Stimulated activated CD4-positive, alpha-beta T cell treated with anti-CD3 and anti-CD28 coated beads, Interleukin-1b, Interleukin-23, amount 100 ng/mL, for 4 hours (primary cell): ENCODE results near the gene SLC17A1.

Source experiments
- DNase-seq, 2 donors: peaks; one replicate each; pipeline ENCODE4 v3.0.0-alpha.2; 2020; ENCODE audit warnings: low read depth in 2 of 2

SLC17A1 gene

DNA sequence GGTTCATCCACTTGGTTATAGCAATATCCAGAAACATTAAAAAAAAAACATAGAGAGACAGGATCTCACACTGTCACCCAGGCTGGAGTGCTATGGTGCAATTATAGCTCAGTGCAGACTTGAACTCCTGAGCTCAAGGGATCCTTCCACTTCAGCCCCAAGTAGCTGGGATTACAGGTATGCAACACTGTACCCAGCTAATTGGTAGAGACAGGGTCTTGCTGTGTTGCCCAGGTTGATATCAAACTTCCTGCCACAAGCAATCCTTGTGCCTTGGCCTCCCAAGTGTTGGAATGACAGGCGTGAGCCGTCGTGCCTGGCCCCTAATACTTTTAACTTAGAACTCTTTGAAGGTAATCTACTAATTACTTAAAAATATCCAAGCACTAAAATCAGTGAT, 818 bp upstream of the SLC17A1 start:
- no peak for DNase-seq

DNA sequence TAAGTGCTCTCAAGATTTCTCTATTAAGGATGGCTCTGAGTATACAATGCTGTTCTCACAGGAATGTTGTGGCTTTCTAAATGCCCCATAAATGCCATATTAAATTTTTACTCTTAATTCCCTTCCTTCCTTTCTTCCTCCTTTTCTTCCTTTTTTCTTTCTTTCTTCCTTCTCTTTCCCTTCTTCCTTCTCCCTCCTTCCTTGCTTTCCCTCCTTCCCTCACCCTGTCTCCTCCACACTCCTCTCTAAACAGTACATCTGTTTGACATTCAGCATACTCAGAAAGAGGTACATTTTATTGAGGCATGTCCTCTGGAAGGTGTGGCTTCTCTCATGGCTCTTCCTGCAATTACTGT, 433 bp upstream of the SLC17A1 start:
- DNase-seq: no peak

DNA sequence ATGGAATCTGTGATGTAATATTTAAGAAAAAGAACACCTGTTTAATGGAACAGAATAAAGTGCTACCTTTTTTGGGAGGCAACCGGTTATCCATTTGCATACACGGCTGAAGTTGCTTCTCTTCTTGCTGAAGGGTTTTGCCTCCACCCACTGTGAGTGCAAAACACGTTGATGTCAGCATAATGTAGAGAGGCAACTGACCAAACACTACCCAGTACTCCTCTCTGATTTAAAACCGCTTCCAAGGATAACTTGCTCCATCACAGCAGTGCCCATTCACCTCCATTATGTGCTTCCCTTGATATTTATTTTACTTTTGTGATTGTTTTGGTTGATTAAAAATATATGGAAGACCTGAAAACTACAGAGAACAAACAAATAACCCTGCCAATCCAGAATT, 1.4 kb downstream of the SLC17A1 start:
- no peak for DNase-seq

DNA sequence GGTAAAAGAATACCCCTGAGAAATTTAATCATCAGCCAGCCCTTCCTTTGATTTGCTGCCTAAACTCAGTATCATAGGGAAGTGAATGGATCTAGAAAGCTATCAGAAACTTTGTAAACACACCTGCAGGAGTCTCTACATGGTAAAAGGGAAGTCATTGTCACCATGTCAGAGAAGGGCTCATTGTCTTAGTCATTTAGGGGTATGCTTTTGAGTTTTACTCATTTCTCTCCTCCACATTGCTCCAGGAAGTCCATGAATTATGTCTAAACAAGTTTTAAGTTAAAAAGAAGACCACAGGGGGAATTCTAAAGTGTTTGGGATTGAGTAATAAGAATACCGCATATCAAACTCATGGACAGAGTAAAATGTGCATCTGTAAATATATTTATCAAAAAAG, 2.5 kb downstream of the SLC17A1 start:
- no peak for DNase-seq

DNA sequence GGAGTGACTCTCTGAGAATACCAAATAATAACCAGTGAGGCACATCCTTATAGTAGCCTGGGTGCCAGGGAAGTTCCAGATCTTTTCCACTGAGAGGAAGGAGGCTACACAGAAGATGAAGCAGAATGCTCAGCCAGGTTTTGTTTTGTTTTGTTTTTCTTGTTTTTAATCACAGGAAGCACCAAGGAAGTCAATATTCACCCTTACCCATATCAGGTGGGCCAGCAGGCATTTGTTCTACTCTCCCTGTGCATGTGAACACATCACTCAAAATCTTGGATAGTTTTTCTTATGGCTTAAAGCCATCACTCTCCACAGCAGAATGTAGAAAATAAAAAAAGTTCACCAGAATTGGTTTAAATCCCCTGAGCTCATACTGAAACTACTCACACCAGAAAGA, 10.5 kb downstream of the SLC17A1 start:
- no peak for DNase-seq

DNA sequence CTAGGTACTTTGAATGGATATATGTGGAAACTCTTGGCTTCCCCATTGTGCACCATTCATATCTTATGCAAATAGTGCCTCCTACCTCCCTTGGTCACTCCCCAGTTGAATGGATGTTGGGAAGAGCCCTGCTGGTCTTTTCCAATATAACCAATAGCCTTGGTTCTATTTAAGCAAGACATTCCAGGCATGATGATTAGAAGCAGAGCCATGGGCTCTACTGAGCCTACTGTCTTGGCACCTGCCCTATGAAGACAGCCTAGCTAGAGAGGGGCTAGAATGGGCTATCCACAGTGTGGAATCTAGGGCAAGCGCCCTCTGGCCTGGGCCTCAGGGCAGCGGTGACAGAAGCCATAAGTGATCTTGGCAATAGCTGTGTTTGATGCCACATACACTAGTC, 15.6 kb downstream of the SLC17A1 start:
- no peak for DNase-seq

DNA sequence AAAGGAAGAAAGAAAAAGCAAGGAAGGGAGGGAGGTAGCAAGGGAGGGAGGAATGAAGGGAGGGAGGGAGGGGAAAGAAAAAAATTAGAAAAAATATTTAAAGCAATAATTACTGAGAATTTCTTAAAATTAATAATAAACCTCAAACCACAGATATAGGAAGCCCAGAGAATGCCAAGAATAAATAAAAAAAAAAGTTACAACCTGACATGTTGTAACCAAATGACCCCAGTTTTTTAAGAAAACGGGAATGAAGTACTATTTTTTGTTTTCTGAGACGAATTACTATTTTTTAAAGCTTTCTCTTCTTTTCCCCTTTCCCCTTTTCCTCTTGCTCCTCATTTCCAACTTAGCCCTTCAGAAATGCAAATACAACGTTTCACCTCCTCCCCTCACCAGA, 16.7 kb downstream of the SLC17A1 start:
- no peak for DNase-seq

DNA sequence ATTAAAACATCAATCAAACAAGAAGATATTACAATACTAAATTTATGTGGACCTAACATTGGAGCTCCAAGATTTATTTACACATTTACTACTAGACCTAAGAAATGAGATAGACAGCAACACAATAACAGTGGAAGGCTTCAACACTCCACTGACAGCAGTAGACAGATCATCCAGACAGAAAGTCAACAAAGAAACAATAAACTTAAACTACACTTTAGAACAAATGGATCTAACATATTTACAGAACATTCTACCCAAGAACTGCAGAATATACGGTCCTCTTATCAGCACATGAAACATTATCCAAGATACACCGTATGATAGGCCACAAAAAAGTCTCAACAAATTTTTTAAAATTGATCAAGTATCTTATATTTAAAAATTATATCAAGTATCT, 27.0 kb downstream of the SLC17A1 start:
- DNase-seq: no peak

DNA sequence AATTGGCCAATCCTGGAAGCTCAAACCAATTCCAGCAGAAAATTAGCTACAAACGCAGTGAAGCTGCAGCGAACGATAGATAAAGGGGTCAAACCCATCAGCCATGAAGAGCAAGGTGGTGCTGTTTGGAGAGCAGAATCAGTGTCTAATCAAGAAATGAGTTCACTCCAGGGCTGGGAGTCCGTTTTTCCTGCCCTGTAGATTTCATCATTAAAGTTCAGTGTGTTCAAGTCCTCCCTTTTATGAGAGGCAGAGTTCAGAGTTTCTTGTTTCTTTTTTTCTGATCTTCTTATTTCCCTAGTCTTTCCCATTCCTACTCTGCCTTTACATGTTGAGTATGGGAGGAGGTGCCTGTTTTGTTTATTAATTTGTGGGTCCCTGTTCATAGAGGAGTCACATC, 30.4 kb downstream of the SLC17A1 start:
- no peak for DNase-seq

DNA sequence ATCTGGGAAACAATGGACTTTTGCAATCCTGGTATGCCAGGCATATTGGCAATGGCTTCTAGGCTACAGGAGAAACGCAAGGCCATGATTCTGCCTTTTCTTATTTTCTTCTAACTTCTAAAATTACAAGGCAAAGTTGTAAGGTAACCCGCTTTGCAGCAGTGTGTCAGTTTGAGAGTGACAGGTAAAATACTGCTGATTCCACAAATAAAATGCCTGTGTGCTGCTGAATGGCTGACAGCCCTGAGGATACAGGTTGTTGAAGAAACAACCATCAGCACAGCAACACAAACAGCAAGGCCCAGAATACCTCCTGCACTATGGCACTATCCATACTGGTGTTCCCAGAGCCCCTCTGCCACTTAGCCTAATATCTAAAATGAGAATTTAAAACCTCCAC, 37.1 kb downstream of the SLC17A1 start:
- no peak for DNase-seq

DNA sequence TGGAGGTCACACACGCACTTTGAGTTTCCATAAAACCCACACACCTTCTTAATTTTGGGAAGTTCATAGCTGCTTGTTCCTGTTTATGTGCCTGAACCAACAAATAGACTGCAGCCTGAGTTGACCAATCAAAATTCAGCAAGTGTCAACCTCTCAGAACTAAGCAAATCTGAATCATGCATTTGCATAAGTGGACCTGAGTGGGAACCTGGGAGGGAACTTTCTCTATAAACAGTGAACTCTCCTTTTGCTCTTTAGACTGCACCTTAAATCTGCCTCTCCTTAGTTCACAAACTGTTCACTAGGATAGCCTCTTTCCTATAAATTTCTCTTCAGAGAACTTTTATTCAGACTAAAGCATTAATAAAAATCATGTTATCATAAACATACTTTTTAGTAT, 37.9 kb downstream of the SLC17A1 start:
- no peak for DNase-seq

DNA sequence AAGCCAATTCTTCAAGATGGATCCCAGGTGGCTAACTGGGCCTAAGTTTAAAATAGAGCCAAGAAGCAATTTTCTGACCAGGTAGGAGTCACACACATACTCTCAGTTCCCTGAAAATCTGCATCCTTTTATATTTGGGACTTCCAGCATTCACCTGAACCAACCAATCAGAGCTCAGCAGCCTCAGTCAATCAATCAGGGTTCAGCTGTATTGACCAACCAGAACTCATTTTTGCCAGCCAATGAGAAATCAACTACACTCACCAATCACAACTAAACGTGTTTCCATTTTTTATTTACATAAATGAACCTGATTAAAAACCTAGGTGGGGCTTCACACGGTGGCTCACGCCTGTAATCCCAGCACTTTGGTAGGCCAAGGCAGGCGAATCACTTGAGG, 39.8 kb downstream of the SLC17A1 start:
- DNase-seq: no peak

DNA sequence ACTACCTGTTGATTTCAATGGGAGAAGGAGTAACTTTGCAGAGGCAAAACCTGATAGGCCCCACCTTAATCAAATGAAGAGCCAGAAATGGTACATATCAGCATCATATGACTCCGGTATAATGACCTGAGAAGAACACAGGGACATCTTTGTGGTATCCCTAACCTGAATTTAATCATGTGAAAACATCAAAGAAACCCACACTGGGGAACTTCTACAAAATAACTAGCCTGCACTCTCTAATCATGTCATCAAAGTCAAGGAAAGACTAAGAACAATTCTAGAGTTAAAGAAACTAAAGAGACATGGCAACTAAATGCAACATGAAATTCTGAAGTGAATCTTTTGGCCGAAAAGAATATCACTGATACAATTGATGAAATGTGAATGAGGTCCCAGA, 42.4 kb downstream of the SLC17A1 start:
- DNase-seq: no peak

DNA sequence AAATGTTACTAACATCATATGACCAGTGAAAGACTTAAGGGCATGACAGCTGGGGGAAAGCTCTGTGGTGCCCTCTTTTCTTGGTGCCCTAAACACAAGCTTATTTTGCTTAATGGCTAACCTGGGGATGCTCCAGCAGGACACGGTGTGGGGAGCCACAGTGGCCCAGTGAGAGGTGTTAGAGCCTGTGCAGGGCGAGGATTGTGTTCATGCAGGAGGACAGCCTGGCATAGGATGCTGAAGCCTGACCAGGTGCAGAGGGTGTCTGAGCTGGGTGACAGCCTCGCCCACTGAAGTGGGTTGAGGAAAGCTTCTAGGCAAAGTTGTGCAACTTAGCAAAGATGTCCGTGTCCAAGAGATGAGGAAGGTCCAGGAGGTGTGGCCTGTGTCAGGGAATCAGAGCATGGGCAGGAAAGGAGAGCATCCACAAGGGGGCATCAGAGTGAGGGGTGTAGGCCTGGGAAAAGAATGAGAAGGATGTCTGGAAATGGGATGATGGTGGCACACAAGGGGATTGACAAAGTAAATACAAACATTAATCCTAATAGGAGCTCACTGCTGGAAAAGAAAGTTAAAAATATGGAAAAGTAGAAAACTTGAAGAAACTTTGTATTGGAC, 43.4 kb downstream of the SLC17A1 start:
- peak; percentile 7 to 23 for DNase-seq

DNA sequence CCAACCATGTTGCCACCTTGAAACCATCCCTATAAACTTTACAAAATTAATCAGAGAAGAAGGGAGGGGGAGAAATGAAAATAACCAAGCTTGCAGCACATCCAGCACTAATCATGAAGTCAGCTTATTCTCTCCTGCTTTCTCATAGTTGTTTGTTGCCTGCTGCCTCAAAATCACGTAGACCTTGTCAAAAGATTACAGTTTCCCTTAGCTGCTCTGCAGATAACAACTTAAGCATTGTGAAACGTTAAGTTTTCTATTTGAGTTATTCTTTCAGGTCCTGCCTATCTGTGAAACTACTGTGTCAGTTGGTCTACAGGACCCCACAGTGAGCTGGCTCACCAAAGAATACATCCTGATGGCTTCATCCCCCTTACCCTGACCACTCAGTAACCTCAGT, 44.4 kb downstream of the SLC17A1 start:
- no peak for DNase-seq

DNA sequence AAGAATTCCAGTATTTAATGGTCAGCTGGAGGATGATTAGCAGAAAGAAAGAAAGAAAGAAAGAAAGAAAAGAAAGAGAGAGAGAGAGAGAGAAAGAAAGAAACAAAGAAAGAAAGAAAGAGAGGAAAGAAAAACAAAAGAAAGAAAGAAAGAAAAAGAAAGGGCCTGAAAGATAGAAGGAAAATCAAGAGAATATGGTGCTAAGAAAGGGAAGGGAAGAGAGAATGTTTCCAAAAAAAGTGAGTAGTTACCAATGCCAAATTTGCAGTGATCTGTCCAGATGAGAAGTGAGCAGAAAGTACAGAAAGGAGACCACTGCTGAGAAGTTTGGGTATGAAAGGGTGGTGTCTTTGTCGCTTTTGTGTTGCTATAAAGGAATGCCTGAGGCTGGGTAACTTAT, 50.7 kb downstream of the SLC17A1 start:
- DNase-seq: no peak

DNA sequence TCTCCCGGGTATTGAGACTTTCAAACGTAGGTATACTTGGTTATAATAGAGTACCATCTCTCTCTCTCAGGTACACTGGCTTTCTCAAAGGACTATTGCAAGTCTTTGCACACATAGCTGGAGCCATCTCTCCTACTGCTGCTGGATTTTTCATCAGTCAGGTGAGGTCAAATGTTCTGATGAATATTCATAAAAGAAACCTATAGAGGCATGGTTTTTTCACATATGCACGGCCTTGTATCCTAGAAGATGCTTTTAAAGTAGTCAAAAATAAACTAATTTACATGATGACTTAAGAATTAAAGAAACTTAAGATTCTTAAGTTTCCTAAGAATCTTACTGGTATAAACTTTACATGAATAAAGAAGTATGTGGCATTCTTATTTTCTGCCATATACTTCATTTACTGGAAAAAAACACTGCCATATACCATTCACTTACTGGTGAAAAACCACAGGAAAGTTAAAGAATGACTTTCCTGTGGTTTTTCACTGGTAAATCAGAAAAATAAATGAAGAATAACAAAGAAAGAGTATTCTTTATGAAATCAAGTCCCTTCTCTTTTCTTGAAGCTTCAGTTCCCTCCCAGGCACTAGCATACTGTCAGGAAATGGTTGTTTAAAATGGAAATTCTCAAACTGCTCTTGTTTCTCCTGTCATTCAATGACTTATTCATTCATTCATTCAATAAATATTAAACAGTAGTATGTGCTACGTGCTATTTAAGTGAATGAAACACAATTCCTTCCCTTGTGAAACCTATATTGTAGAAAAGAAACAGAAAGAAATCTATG, 53.8 kb downstream of the SLC17A1 start:
- DNase-seq: no peak

DNA sequence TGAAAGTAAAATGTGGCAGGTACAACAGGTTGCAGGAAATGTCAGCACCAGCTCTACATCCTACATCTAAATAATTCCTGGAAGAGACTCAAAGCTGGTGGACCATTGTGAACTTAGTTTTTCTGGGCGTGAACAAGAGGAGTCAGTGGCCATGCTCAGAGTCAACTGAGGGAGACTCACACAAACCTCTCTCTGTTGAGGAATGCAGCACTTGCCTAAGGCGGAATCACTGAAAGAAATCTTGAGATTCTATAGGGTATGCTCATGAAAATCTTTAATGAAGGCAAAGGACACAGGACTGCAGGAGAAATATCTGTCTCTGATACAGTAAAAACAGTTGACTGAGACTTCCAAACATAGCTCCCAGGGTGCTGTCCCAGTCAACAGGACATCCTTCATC, 54.8 kb downstream of the SLC17A1 start:
- no peak for DNase-seq

DNA sequence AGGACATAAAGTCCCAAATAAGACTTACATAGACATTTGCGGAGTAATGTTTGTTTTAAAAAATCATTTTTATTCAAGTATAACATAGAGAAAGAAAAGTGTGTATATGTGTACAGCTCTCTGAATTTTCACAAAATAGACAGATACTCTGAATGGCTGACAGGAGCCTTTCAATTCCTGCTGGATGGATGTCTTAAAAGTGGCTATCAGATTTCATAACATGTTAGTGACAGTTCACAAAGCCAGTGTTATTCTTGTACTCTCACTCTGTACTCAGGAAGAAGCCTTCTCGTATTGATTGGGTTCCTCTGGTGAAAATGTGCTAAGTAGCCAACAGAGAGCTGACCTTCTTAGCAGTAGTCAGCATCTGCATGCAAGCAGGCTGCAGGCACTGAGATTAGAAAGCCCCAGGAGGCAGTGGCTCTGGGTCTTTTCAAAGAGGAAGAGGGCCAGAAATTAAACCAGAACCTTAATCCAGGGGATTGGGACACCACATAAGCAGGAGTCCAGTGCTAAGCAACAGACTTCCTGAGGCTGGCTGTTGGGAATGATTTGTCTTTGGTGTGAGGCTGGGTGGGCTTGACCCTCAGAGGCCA, 57.6 kb downstream of the SLC17A1 start:
- no peak for DNase-seq

DNA sequence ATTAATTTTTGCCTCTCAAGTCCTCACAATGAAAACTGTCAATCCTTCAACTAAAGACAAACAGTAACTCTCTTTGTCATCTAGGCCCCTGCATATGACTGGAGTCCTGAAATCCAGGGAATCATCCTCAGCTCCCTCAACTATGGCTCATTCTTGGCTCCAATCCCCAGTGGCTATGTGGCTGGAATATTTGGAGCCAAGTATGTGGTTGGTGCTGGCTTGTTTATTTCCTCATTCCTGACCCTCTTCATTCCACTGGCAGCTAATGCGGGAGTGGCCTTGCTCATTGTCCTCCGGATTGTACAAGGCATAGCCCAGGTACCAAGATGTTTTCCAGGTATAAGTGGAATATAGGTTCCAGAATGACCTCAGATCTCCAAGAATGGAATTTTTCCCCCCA, 61.9 kb downstream of the SLC17A1 start:
- no peak for DNase-seq

DNA sequence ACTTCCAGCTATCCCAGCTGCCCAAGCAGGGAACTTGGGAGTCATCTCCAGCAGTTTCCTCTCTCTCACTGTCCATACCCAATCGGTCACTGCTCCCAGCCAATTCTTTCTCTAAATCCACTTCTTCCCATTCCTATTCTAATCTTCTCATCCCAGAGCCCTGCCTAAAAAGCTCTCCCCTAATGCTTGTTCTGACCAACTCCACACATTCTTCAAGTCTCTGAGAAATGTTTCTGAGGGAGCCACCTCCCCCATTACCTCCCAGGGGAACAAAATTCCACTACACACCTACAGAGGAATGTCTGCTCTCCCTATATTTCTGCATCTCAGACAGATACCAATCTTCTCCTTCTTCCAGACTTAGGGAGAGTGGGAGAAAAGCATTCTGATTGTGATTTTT, 63.3 kb downstream of the SLC17A1 start:
- DNase-seq: no peak

DNA sequence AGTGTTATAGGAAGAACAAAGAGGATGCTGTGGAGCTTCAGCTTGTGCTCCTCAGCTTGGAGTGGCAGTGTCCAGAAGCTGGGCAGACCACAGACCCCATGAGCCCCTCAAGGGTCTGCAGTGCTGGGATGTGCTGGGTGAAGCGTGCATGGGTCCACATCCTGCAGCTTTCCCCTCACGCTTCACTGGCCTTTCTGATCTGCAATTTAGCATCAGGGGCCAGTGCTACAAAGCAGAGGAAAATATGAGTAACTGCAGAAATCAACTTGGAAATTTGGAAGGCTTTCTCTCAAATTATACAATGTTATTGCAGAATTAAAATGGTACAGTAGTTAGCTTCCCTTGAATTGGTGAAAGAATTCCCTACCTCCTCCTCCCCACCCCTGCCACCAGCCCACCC, 67.2 kb downstream of the SLC17A1 start:
- no peak for DNase-seq

DNA sequence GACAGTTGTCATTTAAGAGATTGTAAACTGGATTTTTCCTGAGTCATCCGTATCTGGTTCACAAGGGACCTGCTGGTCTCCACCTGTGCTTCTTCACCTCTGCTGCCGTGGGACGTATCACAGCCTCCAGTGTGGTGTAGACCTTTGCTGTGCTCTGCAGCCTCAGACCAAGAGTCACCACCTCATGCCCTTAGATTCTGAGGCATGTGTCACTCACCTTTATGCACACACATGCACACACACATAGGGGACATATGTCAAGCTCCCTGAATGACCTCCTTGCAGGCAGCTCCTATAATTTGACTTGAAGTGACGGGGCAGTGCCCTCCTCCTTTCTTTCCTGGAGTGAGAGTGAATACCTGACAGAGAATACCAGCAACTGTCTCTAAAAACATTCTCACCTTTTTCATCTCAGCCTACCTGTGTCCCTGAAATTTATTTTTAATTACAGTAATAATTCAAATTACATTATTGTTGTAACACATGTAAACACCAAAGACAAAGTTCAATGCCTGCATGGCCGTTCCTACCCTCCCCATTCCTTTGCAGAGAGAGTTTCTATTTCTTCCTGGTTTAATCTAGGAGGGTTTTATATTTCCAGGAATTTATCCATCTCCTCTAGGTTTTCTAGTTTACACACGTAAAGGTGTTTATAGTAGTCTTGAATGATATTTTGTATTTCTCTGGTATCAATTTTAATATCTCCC, 73.8 kb downstream of the SLC17A1 start:
- DNase-seq: no peak
